ENCODE data around the gene KCNG2. TPM values are rescaled to one million over a fixed set of nuclear protein-coding genes. Genes with fewer than 3 reads are reported as not detected.

Gene KCNG2
- total and polyA plus RNA-seq, 4 donors: 0.03 to 0.23 (median 0.08) TPM; not detected in 1

DNA sequence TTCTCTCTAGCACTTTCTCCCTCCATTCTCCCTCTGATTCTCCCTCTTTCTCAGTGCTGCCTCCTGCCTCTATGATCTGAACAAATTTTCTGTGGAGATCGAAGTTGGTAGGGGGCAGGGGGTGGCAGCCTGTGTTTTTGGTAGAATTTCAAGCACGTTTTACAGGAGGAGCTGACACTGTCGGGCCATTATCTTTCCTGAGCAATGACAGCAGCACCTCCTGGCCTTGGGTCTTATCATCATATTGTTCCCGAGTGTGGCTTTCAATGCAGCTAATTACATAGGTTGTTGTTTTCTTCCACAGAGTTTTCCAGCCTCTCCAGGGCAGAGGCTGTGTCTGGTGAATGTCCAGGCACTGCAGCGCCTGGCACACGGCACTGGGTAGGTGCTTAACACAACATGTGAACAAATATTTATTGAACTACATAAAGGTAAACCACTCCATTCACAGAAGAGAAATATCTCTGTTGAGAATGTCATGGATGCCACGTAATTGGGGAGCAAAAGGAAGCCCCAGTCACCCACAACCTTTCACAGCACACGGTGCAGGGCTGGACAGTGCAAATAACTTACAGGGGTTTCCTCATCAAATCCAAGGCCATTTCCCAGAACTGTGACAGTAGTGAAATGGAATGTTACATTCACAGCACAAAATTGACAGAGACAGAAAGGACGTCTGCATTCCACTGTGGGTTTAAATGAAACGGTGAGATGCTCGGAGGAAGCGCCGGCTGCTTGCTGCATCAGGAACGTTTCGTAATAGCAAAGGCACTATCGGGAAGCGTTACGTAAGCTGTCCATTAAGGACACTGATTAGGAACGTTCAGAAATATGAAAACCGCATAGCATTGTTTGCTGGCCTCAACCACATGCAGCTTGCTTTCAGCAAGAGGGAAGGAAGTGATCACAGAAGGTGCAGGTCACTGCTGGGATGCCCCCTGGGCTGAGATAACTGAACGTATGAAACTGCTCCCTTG, 6.5 kb upstream of the KCNG2 start:
- Histone ChIP-seq H3K27me3 (ENCODE audit: control insufficient read depth in 4 of 4, insufficient read depth in 4 of 4, low read length in 3 of 4) (peaks cover 0 to 15% (median 7%) of the 10 kb centered on the region in 4 donors), H3K4me1 (ENCODE audit: control insufficient read depth in 4 of 4, insufficient read depth in 4 of 4, low read length in 3 of 4) (peaks cover 0 to 5% (median 2%) of the 10 kb centered on the region in 4 donors), H3K9ac (ENCODE audit: low read depth in 1 of 2, low read length in 2 of 2) (no peak overlapping the region), H3K9me3 (ENCODE audit: control insufficient read depth in 4 of 4, low read length in 3 of 4) (peaks cover 0 to 8% (median 2%) of the 10 kb centered on the region in 4 donors), H3K4me3 (ENCODE audit: low read depth in 1 of 3, low read length in 3 of 3) (no peak overlapping the region), H3K27ac (ENCODE audit: low read depth in 1 of 2, low read length in 2 of 2) (peak overlapping the region in 1 of 2 donors; percentile 46), H3K36me3 (ENCODE audit: control insufficient read depth in 4 of 4, insufficient read depth in 3 of 4, low read depth in 1 of 4, low read length in 3 of 4) (no peaks in the 10 kb centered on the region)
- 14% methylated on average over 21 of the region's 21 CpGs for WGBS
- no peak for DNase-seq (ENCODE audit: low spot score)
- TF ChIP-seq CTCF (IDR thresholded peaks at IDR 0.05; ENCODE audit: low read depth, low read length, missing input control) (no peak), RAD21 (IDR thresholded peaks at IDR 0.05) (peak in 1 of 2 donors; percentile 26), SP1 (IDR thresholded peaks at IDR 0.05) (peak; percentile 29)

DNA sequence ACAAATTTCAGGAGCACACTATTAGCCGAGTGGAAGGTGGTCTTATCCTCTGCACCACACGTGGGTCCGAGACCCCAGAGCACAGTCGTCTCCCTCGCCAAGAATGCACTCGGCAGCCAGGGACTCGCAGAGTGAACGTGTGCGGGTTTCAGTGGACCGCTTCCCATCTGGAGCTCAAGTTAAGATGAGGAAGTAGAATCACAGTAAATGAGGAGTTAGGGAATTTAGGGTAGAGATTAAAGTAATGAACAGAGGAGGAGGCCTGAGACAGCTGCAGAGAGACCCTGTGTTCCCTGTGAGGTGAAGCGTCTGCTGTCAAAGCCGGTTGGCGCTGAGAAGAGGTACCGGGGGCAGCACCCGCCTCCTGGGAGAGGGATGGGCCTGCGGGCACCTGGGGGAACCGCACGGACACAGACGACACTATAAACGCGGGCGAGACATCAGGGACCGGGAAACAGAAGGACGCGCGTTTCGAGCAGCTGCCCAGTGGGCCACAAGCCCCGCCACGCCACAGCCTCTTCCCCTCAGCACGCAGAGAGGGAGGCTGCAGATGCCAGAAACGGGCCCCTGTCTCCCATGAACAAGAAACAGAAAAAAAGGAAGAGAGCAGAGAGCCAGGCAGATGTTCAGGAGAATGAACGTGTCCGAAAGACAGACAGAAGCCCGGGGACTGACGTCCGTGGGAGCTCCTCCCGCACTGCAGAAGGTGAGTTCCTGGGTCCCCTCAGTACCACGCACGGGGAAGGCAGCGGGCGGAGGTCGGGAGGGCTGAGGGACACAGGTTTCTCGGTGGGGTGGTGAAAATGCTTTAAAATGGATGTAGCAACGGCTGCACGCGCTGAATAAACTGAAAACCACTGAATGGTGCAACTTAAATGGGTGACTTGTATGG, 5.4 kb upstream of the KCNG2 start:
- peaks cover 0 to 5% (median 2%) of the 10 kb centered on the region in 4 donors for H3K4me1 ChIP-seq (ENCODE audit: control insufficient read depth in 4 of 4, insufficient read depth in 4 of 4, low read length in 3 of 4)
- TF ChIP-seq GABPA (IDR thresholded peaks at IDR 0.05 in 1 of 2, conservative IDR thresholded peaks at IDR 0.05 in 1 of 2): no peak
- TF ChIP-seq REST (IDR thresholded peaks at IDR 0.05): no peak
- TF ChIP-seq TAF1 (conservative IDR thresholded peaks at IDR 0.05): no peak
- no peak for TF ChIP-seq CTCF (IDR thresholded peaks at IDR 0.05; ENCODE audit: low read depth, low read length, missing input control)
- no peak for TF ChIP-seq SP1 (IDR thresholded peaks at IDR 0.05)
- no peak for TF ChIP-seq ATF3 (IDR thresholded peaks at IDR 0.05)
- no peak for TF ChIP-seq HNF4A (conservative IDR thresholded peaks at IDR 0.05)
- TF ChIP-seq YY1 (IDR thresholded peaks at IDR 0.05): no peak
- no peak for TF ChIP-seq JUND (IDR thresholded peaks at IDR 0.05)
- H3K27ac ChIP-seq (ENCODE audit: low read depth in 1 of 2, low read length in 2 of 2): no peak overlapping the region
- peaks cover 3 to 19% (median 8%) of the 10 kb centered on the region in 4 donors for H3K27me3 ChIP-seq (ENCODE audit: control insufficient read depth in 4 of 4, insufficient read depth in 4 of 4, low read length in 3 of 4)
- H3K4me3 ChIP-seq (ENCODE audit: low read depth in 1 of 3, low read length in 3 of 3): no peak overlapping the region
- WGBS: 76% methylated on average over 46 of the region's 46 CpGs
- no peak overlapping the region for H3K9ac ChIP-seq (ENCODE audit: low read depth in 1 of 2, low read length in 2 of 2)
- H3K36me3 ChIP-seq (ENCODE audit: control insufficient read depth in 4 of 4, insufficient read depth in 3 of 4, low read depth in 1 of 4, low read length in 3 of 4): no peaks in the 10 kb centered on the region
- peaks cover 0 to 7% (median 2%) of the 10 kb centered on the region in 4 donors for H3K9me3 ChIP-seq (ENCODE audit: control insufficient read depth in 4 of 4, low read length in 3 of 4)
- DNase-seq (ENCODE audit: low spot score): no peak

All from liver (tissue), 9 donors.